ENCODE data around the gene STOM. TPM values are rescaled to one million over a fixed set of nuclear protein-coding genes. Genes with fewer than 3 reads are reported as not detected.
A peak's percentile ranks its signal among the peaks of the same experiment; 100 is the strongest.

STOM gene
- total and polyA plus RNA-seq, 8 donors, result 13.9 to 65.1 (median 32.0) TPM

DNA sequence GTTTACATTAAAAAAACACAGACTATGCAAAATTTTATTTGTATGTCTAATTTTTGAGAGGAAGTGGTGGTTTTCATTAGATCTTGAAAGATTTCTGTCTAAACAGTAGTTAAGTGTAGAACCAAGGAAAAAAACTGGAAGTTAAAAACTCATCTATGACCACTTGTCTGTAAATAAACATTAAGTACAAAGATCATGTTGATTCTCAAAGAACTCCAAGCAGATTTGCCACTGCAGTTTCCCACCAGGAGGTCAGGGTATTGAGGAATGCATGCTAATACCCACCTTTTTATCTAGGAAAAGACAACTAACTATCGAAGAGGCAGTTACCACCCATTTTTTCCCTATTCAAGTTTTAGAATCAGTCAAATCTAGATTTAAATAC is 1.9 kb downstream of the STOM start:
- H3K4me3 ChIP-seq, result peak overlapping the region in 1 of 4 donors; percentile 61
- ATAC-seq (no peak), DNase-seq (no peak), FAIRE-seq (no peak)
- no peaks in the 10 kb centered on the region for H3K36me3 ChIP-seq
- intact Hi-C loops (cut with DNase I), result no loop called here
- TF ChIP-seq, protein P1, sequence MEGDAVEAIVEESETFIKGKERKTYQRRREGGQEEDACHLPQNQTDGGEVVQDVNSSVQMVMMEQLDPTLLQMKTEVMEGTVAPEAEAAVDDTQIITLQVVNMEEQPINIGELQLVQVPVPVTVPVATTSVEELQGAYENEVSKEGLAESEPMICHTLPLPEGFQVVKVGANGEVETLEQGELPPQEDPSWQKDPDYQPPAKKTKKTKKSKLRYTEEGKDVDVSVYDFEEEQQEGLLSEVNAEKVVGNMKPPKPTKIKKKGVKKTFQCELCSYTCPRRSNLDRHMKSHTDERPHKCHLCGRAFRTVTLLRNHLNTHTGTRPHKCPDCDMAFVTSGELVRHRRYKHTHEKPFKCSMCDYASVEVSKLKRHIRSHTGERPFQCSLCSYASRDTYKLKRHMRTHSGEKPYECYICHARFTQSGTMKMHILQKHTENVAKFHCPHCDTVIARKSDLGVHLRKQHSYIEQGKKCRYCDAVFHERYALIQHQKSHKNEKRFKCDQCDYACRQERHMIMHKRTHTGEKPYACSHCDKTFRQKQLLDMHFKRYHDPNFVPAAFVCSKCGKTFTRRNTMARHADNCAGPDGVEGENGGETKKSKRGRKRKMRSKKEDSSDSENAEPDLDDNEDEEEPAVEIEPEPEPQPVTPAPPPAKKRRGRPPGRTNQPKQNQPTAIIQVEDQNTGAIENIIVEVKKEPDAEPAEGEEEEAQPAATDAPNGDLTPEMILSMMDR (IDR thresholded peaks at IDR 0.05), result no peak
- H3K9me3 ChIP-seq, result no peaks in the 10 kb centered on the region
- H3K4me1 ChIP-seq, result peaks cover 7 to 28% (median 13%) of the 10 kb centered on the region in 3 donors
- peak overlapping the region in 2 of 4 donors; percentile 38 to 52 for H3K27ac ChIP-seq
- 17 to 22% methylated on average over 1 of the region's 1 CpG for WGBS, 2 donors
- H3K27me3 ChIP-seq, result no peaks in the 10 kb centered on the region

DNA sequence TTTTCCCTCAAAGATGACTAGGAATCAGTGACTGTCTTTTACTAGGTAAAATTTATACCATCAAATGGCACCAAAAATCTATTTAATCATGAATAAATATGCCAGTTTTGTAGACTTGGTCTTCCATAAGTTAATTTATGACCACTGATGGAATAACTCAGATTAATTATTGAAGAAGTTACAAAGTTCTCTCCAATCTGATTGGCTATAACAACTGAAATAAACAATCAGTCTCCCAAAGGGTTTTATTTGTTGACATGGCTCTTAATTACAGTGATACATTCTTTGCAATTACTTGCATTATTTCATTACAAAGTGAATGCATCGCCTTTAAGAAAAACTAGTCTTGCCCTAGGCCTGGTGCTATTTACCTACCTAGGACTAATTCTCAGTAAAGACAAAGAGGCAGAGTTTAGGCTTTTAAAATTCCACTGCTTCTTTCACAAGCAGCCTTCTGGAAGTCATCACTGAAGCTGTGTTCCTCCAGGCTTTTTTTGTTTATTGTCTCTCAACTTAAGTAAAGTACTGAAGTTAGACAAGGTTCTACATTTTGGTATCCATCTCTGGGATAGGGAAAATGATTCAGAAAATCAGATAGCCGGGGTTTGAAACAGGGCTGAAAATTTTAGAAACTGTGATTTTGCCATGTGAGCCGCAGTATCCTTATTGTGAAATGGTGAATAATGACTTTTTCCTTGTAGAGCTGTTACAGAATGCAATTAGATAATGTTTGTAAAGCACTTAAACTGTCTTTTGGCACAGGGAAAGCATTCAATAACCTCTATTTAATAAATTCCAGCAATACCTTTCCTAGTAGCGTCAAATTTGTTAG is 2.5 kb downstream of the STOM start:
- peak overlapping the region in 2 of 4 donors; percentile 38 to 52 for H3K27ac ChIP-seq
- no peak for ATAC-seq
- intact Hi-C loops (cut with DNase I), result no loop called here
- FAIRE-seq, result no peak
- H3K36me3 ChIP-seq, result no peaks in the 10 kb centered on the region
- H3K27me3 ChIP-seq, result no peaks in the 10 kb centered on the region
- peaks cover 7 to 24% (median 8%) of the 10 kb centered on the region in 3 donors for H3K4me1 ChIP-seq
- TF ChIP-seq, protein P1 (IDR thresholded peaks at IDR 0.05), result no peak
- peak overlapping the region in 1 of 4 donors; percentile 6 for H3K4me3 ChIP-seq
- DNase-seq, result no peak
- no peaks in the 10 kb centered on the region for H3K9me3 ChIP-seq
- 52 to 55% methylated on average over 4 of the region's 4 CpGs for WGBS, 2 donors

DNA sequence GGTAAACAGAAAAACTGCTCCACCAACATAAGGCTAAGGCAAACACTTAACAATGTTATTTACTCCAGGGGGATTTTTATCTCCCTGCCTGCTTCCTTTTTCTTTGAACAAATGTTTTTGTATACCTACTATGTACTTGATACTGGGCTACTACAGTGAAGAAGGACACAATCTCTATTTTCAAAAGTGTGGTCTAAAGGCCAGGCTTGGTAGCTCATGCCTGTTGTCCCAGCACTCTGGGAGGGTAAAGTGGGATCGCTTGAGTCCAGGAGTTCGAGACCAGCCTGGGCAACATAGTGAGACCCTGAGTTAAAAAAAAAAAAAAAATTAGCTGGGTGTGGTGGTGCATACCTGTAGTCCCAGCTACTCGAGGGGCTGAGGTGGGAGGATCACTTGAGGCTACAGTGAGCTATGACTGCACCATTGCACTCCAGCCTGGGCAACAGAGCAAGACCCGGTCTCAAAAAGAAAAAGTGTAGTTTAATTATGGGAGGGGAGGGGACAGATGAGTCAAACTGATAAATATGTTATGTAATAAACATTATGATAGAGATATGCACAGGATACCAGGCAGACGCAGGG is 3.3 kb downstream of the STOM start:
- Histone ChIP-seq H3K27ac (peak overlapping the region in 1 of 4 donors; percentile 52), H3K9me3 (no peaks in the 10 kb centered on the region), H3K4me3 (no peak overlapping the region), H3K27me3 (no peaks in the 10 kb centered on the region), H3K36me3 (no peaks in the 10 kb centered on the region), H3K4me1 (peaks cover 0 to 18% (median 6%) of the 10 kb centered on the region in 3 donors)
- DNase-seq (no peak), ATAC-seq (no peak), FAIRE-seq (no peak)
- 68 to 73% methylated on average over 5 of the region's 5 CpGs for WGBS, 2 donors
- TF ChIP-seq, protein P1 (IDR thresholded peaks at IDR 0.05), result no peak
- intact Hi-C loops (cut with DNase I), result no loop called here

DNA sequence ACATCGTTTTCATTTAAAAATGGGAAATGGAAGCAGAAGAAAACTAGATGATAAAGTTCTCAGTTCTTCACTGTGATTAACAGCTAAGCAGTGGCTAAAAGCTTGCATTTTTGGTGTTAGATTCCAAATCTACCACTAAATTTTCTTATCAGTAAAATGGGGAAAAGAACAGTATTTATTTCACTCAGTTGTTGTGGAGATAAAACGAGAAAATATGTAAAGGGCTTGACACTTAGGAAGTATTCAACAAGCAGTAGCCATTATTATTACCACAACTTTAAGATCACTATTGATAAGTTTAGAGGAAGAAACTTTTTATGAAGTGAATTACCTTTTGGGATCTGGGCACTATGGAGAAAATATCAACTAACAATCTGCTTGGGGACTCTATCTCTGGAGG is 4.5 kb downstream of the STOM start:
- WGBS, 2 donors, result 62 to 78% methylated on average over 2 of the region's 2 CpGs
- intact Hi-C loops (cut with DNase I), result no loop called here
- DNase-seq (no peak), FAIRE-seq (no peak), ATAC-seq (no peak)
- TF ChIP-seq, protein P1 (IDR thresholded peaks at IDR 0.05), result no peak
- Histone ChIP-seq H3K36me3 (no peaks in the 10 kb centered on the region), H3K27ac (no peak overlapping the region), H3K4me1 (peaks cover 0 to 18% (median 6%) of the 10 kb centered on the region in 3 donors), H3K27me3 (no peaks in the 10 kb centered on the region), H3K9me3 (no peaks in the 10 kb centered on the region), H3K4me3 (no peak overlapping the region)

DNA sequence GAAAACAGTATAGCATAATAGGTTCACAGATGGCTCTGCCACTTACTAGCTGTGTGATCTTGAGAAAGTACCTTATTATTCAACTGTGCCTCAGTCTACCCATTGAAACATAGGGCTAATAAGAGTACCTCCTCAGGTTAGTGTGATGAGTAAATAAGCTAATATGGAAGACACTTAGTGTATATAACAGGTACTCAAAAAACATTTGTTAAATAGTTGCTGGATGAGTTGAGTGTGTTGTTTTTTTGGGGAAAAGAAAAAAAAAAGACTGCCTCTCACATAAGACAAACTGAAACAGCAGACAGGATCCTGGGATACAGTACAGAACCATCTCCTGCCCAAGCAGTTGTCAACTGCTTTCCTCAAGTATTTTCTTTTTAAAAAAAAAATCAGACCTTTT is 5.2 kb downstream of the STOM start:
- Histone ChIP-seq H3K27me3 (no peaks in the 10 kb centered on the region), H3K36me3 (no peaks in the 10 kb centered on the region), H3K27ac (no peak overlapping the region), H3K9me3 (no peaks in the 10 kb centered on the region), H3K4me1 (peaks cover 0 to 18% (median 6%) of the 10 kb centered on the region in 3 donors), H3K4me3 (no peak overlapping the region)
- DNase-seq (no peak), ATAC-seq (no peak), FAIRE-seq (no peak)
- TF ChIP-seq, protein P1 (IDR thresholded peaks at IDR 0.05), result no peak
- intact Hi-C loops (cut with DNase I), result no loop called here
